HG02973 (cell line): ENCODE measurements around the gene C16orf74.

Source experiments
- ATAC-seq: cut with Tn5 transposase; IDR thresholded peaks from one replicate; pipeline ENCODE4 v1.9.1; 2021; ENCODE audit warnings: moderate library complexity; ENCODE audit not compliant: unreplicated experiment

The C16orf74 gene

DNA sequence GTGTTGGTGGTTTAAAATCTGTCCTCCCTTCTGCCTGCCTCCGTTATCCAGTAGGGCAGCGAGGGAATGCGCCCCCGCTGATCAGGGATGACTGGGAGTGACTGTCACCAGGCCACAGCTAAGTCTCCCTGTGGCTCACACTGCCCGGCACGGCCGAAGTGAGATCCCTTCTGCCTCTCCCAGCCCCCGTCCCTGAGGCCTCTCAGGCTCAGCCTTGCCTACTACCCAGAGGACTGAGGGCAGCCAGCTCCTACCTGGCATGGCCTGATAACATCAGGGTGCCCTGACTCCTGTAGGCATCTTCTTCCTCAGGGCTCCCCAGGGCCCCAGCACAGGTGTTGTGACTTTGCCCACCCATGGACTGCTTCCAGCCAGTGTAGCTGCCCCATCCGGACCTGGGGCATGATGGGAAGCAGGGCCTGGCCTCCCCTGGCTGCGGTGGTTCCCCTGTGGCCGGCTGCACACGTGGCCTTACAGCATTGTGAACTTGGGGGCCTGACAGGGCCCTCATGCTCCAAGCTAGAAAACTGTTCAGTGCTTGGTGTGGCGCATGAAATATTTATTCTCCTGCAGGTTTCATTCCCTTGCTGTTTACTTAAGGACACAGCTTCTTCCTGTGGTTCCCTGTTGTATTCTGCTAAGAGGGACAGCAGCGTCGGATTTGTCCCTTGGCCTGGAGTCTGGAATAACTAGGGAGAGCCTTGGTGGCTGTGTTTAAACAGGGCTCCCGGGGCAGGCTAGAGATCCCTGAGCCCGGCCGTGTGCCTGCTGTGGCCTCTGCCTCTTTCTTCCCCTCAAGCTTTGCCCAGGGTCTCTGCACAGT is 92.2 kb downstream of the C16orf74 start:
- ATAC-seq = no peak

DNA sequence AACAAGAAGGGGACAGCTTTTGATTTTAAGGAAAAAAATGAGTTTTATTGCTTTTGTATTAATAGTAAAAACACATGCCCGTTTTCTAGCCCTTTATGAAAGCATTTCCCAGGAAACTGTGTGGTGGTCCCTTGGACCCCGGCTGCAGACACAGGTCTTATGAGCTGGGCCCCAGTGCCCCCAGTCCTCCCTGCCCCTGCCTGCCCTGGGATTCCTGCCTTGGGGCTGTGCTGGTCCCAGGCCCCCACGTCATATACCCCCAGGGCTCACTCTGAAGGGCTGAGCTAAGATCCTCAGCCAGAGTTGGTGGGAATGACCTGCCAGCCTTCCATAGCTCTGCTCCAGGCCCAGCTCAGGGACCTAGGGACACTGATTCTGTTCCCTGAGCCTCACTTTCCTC is 92.9 kb downstream of the C16orf74 start:
- ATAC-seq = no peak
